Measurements from ENCODE around the gene HTT. TPM values are rescaled to one million over a fixed set of nuclear protein-coding genes. Genes with fewer than 3 reads are reported as not detected.
A peak's percentile ranks its signal among the peaks of the same experiment; 100 is the strongest.

Gene HTT
- total and polyA plus RNA-seq, 2 of the 13 experiments (the other 11 are each of a cell fraction or from before 2014, with no cell fraction given): 17.5 to 19.5 TPM

DNA sequence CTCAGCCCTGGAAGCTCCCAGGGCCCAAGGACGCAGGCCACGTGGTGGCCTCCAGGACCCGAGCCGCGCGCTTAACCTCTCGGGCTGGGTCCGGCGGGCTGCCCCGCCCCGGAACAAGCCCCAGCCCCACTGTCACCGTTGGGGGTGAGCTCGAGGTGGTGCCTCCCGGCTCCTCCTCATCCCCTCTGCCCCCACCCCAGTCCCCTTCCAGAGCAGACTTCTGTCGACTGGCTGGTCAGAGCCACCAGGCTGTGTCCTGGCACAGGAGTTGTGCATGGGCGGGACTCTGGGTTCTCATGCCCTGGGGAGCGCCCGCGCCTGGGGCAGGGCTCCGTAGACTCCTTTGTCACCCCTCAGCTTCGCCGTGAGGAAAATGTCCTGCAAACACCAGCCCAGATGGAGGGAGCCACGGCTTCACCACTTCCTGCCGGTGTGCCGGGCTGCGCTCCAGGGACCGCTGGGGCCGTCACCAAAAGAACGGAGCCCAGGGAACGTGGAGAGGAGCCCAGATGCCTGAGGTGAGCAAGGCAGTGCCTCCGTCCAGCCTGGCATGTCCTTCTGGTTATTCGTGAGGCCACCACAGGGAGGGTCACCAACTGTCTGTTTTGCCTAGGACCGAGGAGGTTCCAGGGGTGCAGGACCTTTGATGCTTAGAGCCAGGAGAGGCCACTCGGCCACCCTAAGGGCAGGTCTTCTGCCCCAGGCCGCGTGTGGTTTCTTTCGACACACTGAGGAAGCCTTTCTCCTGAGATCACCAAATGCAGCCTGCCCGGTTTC lies 211.3 kb downstream of the HTT start (continued):
- TF ChIP-seq, protein P1, sequence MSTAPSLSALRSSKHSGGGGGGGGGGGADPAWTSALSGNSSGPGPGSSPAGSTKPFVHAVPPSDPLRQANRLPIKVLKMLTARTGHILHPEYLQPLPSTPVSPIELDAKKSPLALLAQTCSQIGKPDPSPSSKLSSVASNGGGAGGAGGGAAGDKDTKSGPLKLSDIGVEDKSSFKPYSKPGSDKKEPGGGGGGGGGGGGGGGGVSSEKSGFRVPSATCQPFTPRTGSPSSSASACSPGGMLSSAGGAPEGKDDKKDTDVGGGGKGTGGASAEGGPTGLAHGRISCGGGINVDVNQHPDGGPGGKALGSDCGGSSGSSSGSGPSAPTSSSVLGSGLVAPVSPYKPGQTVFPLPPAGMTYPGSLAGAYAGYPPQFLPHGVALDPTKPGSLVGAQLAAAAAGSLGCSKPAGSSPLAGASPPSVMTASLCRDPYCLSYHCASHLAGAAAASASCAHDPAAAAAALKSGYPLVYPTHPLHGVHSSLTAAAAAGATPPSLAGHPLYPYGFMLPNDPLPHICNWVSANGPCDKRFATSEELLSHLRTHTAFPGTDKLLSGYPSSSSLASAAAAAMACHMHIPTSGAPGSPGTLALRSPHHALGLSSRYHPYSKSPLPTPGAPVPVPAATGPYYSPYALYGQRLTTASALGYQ (CRISPR knock-in tag; IDR thresholded peaks at IDR 0.05): peak; percentile 62; the same call in 1 of the 2 replicates
- TF ChIP-seq, protein P2, sequence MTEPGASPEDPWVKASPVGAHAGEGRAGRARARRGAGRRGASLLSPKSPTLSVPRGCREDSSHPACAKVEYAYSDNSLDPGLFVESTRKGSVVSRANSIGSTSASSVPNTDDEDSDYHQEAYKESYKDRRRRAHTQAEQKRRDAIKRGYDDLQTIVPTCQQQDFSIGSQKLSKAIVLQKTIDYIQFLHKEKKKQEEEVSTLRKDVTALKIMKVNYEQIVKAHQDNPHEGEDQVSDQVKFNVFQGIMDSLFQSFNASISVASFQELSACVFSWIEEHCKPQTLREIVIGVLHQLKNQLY (CRISPR knock-in tag; IDR thresholded peaks at IDR 0.05): 0 out of 2 replicates have a peak, but pooled peaks have one; percentile 25
- TF ChIP-seq SUZ12 (IDR thresholded peaks at IDR 0.05; ENCODE audit: low read depth, low read length): no peak
- TF ChIP-seq ESRRA (CRISPR knock-in tag; IDR thresholded peaks at IDR 0.05; ENCODE audit: low read depth): peak; percentile 20; the same call in 1 of the 2 replicates
- TF ChIP-seq BORCS8-MEF2B (CRISPR knock-in tag; IDR thresholded peaks at IDR 0.05): no peak
- TF ChIP-seq CEBPB (IDR thresholded peaks at IDR 0.05; ENCODE audit: borderline replicate concordance, low read depth, low read length): no peak
- no peak for TF ChIP-seq ZNF670 (CRISPR knock-in tag; IDR thresholded peaks at IDR 0.05; ENCODE audit: borderline replicate concordance)
- TF ChIP-seq RXRA (CRISPR knock-in tag; IDR thresholded peaks at IDR 0.05): peak; percentile 59
- TF ChIP-seq ATAD3A (CRISPR knock-in tag; IDR thresholded peaks at IDR 0.05): no peak
- TF ChIP-seq KDM2A (CRISPR knock-in tag; IDR thresholded peaks at IDR 0.05; ENCODE audit: borderline replicate concordance, low read depth): peak; percentile 65; the same call in 1 of the 2 replicates
- TF ChIP-seq DMAP1 (CRISPR knock-in tag; IDR thresholded peaks at IDR 0.05): peak; percentile 93
- TF ChIP-seq KDM5B (CRISPR knock-in tag; IDR thresholded peaks at IDR 0.05; ENCODE audit: borderline replicate concordance): no peak
- TF ChIP-seq, protein P3, sequence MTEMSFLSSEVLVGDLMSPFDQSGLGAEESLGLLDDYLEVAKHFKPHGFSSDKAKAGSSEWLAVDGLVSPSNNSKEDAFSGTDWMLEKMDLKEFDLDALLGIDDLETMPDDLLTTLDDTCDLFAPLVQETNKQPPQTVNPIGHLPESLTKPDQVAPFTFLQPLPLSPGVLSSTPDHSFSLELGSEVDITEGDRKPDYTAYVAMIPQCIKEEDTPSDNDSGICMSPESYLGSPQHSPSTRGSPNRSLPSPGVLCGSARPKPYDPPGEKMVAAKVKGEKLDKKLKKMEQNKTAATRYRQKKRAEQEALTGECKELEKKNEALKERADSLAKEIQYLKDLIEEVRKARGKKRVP (CRISPR knock-in tag; IDR thresholded peaks at IDR 0.05): no peak
- TF ChIP-seq ZNF317 (CRISPR knock-in tag; IDR thresholded peaks at IDR 0.05): no peak
- peak; percentile 16; the same call in 1 of the 2 replicates for TF ChIP-seq ZNF232 (CRISPR knock-in tag; IDR thresholded peaks at IDR 0.05; ENCODE audit: borderline replicate concordance)
- no peak for TF ChIP-seq SCMH1 (CRISPR knock-in tag; IDR thresholded peaks at IDR 0.05; ENCODE audit: borderline replicate concordance)
- peak; percentile 39; the same call in 1 of the 2 replicates for TF ChIP-seq ZBTB7B (CRISPR knock-in tag; IDR thresholded peaks at IDR 0.05)
- no peak for TF ChIP-seq ZNF772 (CRISPR knock-in tag; IDR thresholded peaks at IDR 0.05)
- peak; percentile 14; the same call in 1 of the 2 replicates for TF ChIP-seq ZSCAN20 (CRISPR knock-in tag; IDR thresholded peaks at IDR 0.05; ENCODE audit: borderline replicate concordance)
- TF ChIP-seq ARNTL (CRISPR knock-in tag; IDR thresholded peaks at IDR 0.05): peak; percentile 79
- no peak for TF ChIP-seq EEA1 (CRISPR knock-in tag; IDR thresholded peaks at IDR 0.05; ENCODE audit: borderline replicate concordance)
- TF ChIP-seq GTF3A (CRISPR knock-in tag; conservative IDR thresholded peaks at IDR 0.05): peak; percentile 76; the same call in 1 of the 2 replicates
- peak; percentile 66 for TF ChIP-seq RBFOX2 (IDR thresholded peaks at IDR 0.05; ENCODE audit: low read depth, low read length)
- TF ChIP-seq ZBTB20 (CRISPR knock-in tag; IDR thresholded peaks at IDR 0.05; ENCODE audit: borderline replicate concordance, low read depth): peak; percentile 63
- peak; percentile 60 for TF ChIP-seq HNF4A (CRISPR knock-in tag; IDR thresholded peaks at IDR 0.05)
- peak; percentile 62; the same call in 1 of the 2 replicates for TF ChIP-seq POLR2G (IDR thresholded peaks at IDR 0.05; ENCODE audit: low read depth, low read length)
- TF ChIP-seq CCDC6 (CRISPR knock-in tag; IDR thresholded peaks at IDR 0.05): peak; percentile 13; the same call in 1 of the 2 replicates

Data from HepG2 (cell line).